Measurements from ENCODE around the gene EVA1A.

DNA sequence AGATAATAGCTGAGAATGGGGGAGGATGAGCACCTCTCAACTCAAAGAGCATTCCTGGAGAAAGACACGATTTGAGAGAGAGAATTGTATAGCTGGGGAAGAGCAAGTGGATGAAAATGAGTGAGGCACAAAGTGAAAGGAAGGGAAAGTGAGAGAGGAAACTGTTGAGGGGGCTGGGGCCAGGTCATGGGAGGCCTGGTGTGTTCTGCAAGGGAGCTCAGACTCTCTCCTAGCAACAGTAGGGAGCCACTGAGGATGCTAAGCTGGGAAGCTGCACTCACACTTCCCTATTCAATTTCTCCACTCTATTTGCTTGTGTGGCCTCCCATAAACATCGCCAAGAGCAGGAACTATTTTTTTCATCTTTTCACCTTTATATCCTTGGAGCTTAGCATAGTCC, 14.8 kb downstream of the EVA1A start:
- TF ChIP-seq YY1 (IDR thresholded peaks at IDR 0.05; ENCODE audit: insufficient read depth, insufficient read length) (no peak), ZNF274 (IDR thresholded peaks at IDR 0.05; ENCODE audit: low read depth, low read length) (no peak)

All from NT2/D1 (cell line).